HG02588 (cell line): ENCODE measurements around the gene WDR90.

Experiments used
- ATAC-seq: cut with Tn5 transposase; IDR thresholded peaks from one replicate; pipeline ENCODE4 v1.9.1; 2021; ENCODE audit warnings: mild to moderate bottlenecking, moderate library complexity; ENCODE audit not compliant: unreplicated experiment

WDR90 gene

DNA sequence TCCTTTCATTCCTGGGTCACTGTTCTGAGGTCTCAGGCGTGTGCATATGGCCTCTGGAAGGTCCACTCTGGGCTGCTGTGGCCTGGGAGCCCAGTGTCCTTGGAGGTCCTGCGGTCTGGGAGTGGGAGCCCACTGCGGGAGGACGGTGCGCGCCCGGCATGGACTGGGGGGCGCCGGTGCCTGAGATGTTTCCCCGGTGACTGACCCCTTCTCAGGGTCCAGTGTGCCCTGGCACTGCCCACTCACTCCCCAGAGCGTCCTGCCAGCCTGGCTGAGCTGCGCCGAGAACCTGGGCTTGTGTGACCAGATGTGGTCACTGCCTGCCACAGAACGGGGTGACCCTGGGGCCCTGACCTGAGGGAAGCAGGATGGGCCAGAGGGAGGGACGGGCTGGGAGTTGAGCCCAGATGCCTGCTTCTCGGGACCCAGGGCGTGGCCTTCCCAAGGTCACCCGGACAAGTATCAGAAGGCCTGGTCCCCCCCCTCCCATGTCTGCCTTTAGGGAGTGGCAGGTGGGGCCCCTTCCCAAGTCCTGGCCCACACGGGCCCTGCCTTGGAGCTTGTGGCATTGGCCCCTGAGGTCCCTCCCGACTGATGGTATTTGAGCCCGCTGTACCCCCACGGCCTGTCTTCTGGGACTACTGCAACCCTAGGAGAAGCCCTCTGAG, 25.2 kb downstream of the WDR90 start:
- ATAC-seq = no peak

DNA sequence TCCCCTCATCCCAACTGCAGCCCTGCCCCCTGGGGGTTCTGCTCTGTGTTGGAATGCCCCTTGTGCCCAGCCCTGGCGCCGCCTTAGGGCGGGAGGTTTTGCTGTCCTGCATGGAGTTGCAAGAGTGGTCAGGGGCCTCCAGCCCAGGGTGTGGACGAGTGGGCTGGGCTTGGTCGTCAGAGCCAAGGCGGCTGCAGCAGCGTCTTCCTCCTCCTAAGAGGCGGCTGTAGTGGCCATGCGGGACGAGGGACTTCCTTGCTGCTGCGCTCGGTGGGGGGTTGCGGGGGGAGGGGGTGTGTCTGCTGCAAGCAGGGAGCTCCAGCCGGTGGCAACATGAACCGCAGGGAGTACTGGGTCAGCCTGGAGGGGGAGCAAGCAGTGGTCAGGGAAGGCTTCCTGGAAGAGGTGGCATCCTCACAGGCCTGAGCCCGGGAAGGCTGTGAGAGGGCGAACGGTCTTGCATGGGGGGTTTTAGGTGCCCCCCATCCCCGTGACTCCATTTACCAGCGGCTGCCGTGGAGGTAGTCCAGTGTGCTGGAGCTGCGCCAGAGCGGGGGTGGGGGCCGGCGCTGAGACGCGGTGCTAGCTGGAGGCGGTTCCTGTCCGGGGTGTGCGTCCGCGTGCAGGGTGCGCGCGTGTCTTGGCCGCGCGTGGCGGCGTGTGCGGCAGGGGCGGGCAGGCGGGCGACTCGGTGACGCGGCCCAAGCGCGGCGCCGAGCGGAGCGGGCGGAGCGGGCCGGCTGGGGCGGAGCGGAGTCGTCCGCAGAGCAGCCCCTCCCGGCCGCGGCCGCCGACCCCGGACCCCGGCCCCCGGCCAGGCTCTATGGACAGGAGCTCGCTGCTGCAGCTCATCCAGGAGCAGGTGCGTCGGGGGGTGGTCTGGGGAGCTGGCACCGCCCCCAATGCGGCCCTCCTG, 26.1 kb downstream of the WDR90 start, which contains the start of gene RHBDL1:
RHBDL1 (plus strand) TSS at position 704 of the 916 bp plus-strand sequence; CDS start at position 824, 120 bp downstream.
- ATAC-seq = no peak

DNA sequence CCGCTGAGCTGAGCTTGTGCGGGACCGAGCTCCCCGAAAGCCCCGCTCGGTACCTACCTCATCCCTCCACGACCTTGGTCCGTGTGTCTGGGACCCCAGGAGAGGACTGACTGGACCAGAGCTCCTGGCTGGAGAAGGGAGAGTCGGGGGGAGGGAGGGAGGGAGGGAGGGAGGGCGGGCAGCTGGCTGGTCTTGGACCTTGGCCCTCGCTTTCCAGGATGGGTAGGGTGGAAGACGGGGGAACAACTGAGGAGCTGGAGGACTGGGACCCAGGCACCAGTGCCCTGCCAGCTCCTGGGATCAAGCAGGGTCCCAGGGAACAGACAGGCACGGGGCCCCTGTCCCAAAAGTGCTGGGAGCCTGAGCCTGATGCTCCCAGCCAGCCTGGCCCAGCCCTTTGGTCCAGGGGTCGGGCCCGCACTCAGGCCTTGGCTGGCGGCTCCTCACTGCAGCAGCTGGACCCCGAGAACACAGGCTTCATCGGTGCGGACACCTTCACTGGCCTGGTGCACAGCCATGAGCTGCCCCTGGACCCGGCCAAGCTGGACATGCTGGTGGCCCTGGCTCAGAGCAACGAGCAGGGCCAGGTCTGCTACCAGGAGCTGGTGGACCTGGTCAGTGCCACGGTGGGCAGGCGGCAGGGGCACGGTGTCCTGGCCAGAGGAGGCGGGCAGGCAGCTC, 26.9 kb downstream of the WDR90 start:
- ATAC-seq = no peak

DNA sequence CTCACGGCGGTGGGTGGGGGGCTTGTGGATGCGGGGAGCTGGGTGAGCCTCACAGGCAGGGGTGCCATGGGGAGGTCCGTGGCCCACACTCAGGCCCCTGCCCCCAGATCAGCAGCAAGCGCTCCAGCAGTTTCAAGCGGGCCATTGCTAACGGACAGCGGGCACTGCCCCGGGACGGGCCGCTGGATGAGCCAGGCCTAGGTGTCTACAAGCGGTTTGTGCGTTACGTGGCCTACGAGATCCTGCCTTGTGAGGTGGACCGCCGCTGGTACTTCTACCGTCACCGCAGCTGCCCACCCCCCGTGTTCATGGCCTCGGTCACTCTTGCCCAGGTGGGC, 27.4 kb downstream of the WDR90 start:
- no peak for ATAC-seq

DNA sequence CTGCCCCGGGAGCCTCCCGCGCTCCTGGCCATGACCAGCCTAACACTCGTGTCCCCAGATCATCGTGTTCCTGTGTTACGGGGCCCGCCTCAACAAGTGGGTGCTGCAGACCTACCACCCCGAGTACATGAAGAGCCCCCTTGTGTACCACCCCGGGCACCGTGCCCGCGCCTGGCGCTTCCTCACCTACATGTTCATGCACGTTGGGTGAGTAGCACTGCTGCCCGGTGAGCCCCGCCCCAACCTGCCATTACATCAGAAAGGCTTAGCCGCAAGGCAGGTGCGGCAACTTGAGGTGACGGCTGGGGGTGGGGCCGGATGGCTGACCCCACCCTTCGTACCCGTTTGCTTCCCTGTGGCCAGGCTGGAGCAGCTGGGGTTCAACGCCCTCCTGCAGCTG, 27.7 kb downstream of the WDR90 start:
- ATAC-seq = no peak

DNA sequence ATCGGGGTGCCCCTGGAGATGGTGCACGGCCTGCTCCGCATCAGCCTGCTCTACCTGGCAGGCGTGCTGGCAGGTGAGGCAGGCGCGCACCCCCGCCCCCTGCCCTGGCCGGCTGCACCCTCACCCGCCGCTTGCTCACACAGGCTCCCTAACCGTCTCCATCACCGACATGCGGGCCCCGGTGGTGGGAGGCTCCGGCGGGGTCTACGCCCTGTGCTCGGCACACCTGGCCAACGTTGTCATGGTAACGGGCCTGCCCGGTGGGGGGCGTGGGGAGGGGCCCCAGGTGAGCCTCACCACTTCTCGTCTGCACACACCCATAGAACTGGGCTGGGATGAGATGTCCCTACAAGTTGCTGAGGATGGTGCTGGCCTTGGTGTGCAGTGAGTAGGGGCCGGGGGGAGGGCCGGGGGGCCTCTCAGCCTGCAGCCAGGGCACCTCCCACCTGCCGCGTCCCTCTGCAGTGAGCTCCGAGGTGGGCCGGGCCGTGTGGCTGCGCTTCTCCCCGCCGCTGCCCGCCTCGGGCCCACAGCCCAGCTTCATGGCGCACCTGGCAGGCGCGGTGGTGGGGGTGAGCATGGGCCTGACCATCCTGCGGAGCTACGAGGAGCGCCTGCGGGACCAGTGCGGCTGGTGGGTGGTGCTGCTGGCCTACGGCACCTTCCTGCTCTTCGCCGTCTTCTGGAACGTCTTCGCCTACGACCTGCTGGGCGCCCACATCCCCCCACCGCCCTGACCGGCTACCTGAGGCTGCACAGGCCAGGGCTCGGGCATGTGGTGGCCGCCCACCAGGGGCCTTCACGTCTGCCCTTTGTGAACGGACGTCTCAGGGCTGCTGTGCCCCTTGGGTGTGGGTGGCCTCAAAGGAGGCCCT, 28.4 kb downstream of the WDR90 start:
- ATAC-seq = no peak

DNA sequence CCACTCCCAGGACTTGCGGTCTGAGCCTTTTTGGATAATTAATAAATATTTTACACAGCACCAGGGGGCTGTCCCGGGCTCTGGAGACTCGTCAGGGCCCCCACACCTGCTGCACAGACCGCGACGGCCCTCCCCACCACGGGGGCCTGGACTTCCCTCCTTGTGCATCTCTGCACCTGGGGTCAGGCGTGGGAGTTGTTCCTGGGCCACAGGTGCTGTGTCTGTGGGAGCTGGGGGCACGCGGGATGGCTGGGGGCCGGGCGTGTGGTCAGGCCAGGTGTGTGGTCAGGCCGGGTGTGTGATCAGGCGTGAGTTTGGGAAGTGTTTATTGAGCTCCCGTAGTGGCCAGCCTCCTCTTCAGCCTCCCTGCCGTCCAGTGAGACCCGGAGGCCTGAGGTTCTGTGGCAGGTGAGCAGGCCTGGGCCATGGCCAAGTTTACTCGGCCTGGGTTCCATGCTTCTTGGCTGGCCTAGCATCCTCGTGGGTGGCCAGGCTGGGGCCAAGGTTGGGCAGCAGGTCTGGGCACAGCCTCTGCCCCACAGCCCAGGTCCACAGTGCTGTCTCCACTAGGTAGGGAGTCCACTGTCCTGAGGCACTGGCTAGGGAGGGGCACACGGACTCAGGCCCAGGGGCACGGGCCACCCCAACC, 29.2 kb downstream of the WDR90 start:
- no peak for ATAC-seq

DNA sequence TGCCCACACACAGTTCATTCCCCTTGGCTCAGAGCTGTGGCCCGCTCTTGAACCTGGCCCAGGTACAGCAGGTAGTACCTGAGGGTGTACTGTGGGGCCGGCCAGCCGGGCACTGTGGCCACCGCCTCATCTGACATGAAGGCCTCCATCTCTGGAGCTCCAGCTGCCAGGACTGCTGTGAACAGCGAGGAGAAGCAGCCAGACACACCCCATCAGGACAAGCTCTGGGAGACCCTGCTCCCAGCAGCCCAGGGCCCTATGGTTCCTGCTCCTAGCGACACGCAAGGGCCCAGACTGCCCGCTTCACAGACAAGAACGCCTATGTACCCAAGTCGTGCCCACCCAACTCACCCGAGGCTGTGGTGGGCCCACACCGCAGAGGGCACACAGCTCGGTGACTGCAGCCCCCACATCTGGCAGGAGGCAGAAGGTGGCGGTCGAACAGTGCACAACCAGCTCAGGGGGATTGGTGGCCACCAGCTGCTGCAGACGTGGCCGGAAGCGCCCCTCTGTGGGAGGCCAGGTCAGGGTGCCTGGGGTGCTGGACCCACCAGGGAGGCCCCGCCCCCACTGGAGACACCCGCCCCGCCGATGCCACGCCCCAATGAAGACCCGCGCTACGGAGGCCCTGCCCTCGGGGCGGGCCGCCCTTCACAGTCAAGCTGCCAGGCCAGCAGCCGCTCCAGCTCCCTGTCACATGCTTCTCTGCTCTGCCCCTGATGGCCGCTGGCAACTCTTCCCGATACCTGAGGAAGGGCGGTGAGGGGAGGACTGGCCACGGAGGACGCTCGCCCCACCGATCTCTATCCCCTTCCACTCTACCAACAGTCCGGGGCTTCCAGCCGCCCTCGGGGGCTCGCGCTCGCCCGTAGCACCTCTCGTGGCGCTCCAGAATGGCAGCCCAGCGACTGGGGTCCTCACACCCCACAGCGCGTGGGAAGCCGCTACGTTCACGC, 30.0 kb downstream of the WDR90 start:
- no peak for ATAC-seq

DNA sequence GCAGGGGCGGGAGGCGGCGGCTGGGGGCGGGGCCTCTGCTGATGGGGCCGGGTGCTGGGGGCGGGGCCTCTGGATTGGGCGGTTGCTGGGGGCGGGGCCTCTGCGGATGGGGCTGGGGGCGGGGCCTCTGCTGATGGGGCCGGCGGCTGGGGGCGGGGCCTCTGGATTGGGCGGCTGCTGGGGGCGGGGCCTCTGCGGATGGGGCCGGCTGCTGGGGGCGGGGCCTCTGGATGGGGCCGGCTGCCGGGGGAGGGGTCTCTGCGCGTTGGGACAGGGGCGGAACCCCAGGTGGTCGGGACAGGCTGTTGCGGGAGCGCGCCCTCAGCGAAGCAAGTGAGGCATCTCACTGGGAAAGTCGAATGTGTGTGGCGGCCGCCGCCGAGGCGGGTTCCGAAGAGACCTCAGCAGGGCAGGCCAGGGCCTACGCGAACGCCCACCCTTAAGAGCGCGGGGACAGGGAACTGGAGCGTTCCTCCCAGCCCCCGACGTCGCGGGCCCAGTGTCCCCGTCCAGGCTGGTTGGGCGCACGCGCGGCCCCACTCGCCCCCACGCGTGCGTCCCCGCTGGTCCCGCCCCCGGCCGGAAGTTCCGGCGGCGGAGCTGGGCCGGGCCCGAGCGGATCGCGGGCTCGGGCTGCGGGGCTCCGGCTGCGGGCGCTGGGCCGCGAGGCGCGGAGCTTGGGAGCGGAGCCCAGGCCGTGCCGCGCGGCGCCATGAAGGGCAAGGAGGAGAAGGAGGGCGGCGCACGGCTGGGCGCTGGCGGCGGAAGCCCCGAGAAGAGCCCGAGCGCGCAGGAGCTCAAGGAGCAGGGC, 30.9 kb downstream of the WDR90 start, which contains the start of gene STUB1:
STUB1 (plus strand) TSS at position 597 of the 811 bp plus-strand sequence; CDS start at position 713, 116 bp downstream.
- ATAC-seq = peak; percentile 33

DNA sequence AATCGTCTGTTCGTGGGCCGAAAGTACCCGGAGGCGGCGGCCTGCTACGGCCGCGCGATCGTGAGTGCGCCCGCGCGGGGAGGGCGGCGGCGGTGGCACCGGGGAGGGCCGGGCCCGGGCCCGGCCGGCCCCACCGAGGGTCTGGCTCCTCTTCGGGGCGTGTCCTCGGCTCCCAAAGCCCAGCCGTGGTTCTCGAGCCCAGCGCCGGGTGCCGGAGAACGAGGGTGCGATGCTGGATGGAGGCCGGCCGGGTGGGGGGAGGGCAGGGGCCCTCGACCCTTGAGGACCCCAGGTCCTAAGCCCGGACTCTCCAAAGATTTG, 31.4 kb downstream of the WDR90 start:
- peak; percentile 2 for ATAC-seq

DNA sequence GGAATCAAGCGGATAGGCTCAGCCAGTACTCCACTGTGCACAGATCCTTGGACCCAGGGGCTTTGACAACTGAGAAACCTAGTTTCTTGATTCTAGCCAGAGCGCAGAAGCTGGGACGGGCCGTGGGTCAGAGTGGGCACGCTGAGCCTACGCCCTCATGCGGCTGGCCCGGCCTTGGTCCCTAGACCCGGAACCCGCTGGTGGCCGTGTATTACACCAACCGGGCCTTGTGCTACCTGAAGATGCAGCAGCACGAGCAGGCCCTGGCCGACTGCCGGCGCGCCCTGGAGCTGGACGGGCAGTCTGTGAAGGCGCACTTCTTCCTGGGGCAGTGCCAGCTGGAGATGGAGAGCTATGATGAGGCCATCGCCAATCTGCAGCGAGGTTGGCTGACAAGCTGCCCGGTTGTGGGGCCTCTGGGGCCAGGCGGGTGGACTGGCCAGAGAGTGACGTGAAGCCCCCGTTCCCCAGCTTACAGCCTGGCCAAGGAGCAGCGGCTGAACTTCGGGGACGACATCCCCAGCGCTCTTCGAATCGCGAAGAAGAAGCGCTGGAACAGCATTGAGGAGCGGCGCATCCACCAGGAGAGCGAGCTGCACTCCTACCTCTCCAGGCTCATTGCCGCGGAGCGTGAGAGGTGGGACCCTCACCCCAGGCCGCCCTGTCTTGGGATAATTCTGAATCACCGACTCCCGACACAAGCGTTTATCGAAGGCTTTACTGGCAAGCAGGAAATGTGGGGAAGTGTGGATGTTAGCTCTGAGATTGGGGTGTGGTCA, 32.0 kb downstream of the WDR90 start:
- no peak for ATAC-seq

DNA sequence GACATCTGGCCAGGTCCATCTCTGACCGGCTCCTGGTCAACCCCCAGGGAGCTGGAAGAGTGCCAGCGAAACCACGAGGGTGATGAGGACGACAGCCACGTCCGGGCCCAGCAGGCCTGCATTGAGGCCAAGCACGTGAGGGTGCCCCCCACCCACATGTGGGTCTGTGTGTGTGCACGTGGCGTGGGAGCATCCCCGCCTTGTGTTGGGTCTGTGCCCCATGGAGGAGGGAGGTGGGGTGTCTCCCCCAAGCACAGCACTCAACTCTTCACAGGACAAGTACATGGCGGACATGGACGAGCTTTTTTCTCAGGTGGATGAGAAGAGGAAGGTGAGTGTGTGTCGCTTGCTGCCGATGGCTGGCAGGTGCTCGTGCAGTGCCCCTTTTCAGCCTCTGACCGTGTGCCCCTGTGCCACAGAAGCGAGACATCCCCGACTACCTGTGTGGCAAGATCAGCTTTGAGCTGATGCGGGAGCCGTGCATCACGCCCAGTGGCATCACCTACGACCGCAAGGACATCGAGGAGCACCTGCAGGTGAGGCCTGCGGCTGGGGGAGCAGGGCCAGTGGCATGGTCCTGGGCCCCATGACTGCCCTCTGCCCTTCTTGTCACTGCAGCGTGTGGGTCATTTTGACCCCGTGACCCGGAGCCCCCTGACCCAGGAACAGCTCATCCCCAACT, 32.7 kb downstream of the WDR90 start:
- no peak for ATAC-seq

DNA sequence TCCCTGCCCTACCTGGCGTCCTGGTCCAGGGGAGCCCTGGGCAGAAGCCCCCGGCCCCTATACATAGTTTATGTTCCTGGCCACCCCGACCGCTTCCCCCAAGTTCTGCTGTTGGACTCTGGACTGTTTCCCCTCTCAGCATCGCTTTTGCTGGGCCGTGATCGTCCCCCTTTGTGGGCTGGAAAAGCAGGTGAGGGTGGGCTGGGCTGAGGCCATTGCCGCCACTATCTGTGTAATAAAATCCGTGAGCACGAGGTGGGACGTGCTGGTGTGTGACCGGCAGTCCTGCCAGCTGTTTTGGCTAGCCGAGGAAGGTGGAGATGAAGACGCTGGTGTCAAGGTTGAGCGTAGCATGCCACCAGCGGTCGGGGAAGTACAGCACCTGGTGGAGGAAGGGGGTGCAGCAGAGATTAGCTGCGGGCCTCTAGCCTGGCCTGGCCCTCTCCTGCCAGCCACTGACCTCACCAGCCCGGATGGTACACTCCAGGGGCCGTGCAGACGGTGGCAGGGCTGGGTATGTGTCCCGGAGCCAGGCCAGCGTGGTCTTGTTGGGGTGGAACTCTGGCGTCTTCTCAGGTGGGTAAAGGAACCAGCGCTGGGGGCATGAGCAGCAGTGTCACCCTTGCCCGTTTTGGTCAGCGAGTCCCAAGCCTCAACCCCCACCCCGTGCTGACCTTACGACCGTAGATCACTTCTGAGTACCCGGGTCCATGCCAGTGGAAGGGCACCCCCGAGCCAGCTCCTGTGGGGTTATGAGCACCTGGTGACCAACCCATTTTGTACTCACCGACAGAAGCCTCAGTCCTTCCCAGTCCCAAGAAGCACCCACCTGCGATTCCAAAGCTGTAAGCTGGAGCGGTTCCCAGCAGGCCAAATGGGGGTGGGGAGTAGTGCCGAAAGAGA, 33.6 kb downstream of the WDR90 start:
- no peak for ATAC-seq

DNA sequence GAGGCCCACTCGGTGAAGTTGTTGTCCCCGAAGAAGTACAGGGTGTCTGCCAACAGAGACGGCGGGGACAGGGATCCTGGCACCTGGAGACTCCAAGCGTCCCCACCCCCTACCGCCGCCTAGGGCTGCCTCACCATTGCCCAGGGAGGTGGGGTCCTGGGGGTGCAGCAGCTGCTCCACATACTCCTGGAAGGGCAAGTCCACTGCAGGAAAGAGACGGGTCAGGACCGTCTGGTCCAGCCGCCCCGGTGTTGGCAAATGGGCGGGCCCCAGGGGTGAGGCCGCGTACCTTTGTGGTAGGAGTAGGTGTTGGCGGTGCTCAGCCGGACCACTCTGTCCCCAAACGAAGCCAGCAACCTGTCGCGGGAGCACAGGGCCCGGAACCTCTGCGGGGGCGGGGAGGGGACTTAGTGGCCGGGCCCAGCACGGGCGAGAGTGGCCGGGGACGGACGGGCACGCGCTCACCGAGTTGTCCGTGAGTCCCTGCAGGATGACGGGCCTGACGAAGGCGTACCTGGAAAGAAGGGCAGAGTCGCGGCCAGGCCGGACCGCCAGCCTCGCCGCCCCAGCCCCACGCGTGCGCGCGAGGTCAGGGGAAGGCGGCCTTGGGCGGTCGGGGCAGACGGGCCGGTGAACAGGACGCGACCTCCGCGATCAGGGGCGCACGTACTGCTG, 34.4 kb downstream of the WDR90 start:
- ATAC-seq = no peak

DNA sequence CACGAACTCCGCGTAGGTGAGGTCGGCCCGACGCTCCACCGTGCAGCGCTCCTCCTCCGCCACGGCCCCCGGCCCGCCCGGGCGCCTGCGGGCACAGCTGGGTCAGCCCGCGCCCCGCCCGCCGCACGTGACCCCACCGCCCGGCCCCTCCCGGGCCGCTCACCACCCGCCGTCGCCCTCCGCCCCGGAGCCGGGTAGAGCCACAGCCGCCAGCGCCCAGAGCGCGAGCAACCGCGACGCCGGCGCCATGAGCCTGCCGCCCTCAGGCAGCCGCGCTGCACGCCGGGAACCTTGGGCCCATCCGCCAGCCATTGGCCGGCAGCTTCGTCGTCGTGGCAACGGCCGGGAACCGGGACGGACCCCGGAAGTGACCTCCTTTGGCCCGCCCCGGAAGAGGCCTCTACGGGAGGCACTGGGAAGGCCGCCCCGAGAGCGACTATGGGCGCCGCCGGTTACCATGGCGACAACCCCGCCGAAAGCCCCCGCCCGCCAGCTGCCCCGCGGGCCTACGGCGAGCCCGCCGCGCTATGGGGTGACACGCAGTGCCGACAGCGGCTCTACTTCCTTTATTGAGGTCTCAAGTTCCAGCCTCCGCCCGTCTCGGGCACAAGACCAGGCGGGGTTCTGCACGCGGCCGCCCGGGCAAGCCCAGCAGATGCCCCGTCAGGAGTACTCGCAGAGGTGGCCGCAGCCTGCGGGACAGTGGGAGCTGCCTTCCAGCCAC, 35.1 kb downstream of the WDR90 start, which contains the start of gene JMJD8:
JMJD8 (minus strand) TSS at position 264 of the 724 bp plus-strand sequence; CDS start at position 249, 15 bp downstream.
- ATAC-seq = peak; percentile 56
